Activated T-cell treated with anti-CD3 and anti-CD28 coated beads, Interleukin-2, amount 50 U/mL, for 4 hours (primary cell): ENCODE data around the gene CLTB. TPM values are rescaled to one million over a fixed set of nuclear protein-coding genes. Genes with fewer than 3 reads are reported as not detected.
A peak's percentile ranks its signal among the peaks of the same experiment; 100 is the strongest.

Experiments
- ATAC-seq, 2 donors: fragments of 200-7000 bp; cut with Tn5 transposase; one replicate each; pipeline ENCODE4 v1.10.0; 2021
- DNase-seq: peaks from one replicate; pipeline ENCODE4 v3.0.0-alpha.2; 2020
- H3K27me3 Mint-ChIP-seq: one replicate; pipeline ENCODE4 v1.8.0; 2021; ENCODE audit warnings: low read depth, mixed read lengths
- H3K36me3 Mint-ChIP-seq: one replicate; pipeline ENCODE4 v1.8.0; 2022; ENCODE audit warnings: mixed read lengths; ENCODE audit not compliant: insufficient read depth
- H3K4me1 Mint-ChIP-seq: one replicate; pipeline ENCODE4 v1.8.0; 2021; ENCODE audit warnings: low read depth, mixed read lengths
- H3K4me3 Mint-ChIP-seq: one replicate; pipeline ENCODE4 v1.8.0; 2021; ENCODE audit warnings: mild to moderate bottlenecking, moderate library complexity, mixed read lengths
- H3K9me3 Mint-ChIP-seq: one replicate; pipeline ENCODE4 v1.8.0; 2021; ENCODE audit warnings: mixed read lengths
- total RNA-seq, 3 donors: library from RNA; stranded (reverse); gene quantifications; one replicate each; pipeline ENCODE4 v1.2.1, GENCODE V29; 2021

The CLTB gene
- total RNA-seq, 3 donors from 2014 or later: 121 to 133 (median 123) TPM

GRCh38 chr5:176441921-176442323, 25.6 kb upstream of the CLTB start:
- Mint-ChIP-seq H3K9me3 (no peaks in the 10 kb centered on the region), H3K27me3 (no peaks in the 10 kb centered on the region), H3K4me1 (peaks cover 7% of the 10 kb centered on the region), H3K4me3 (no peak overlapping the region), H3K36me3 (no peaks in the 10 kb centered on the region)
- DNase-seq (no peak), ATAC-seq (no peak)

GRCh38 chr5:176440927-176441706, 24.8 kb upstream of the CLTB start:
- ATAC-seq: no peak
- Mint-ChIP-seq H3K4me3 (no peak overlapping the region), H3K4me1 (peaks cover 10% of the 10 kb centered on the region)

GRCh38 chr5:176438959-176439757, 22.8 kb upstream of the CLTB start:
- H3K27me3 Mint-ChIP-seq: no peaks in the 10 kb centered on the region
- H3K4me3 Mint-ChIP-seq: no peak overlapping the region
- DNase-seq: no peak
- H3K36me3 Mint-ChIP-seq: no peaks in the 10 kb centered on the region
- peaks cover 10% of the 10 kb centered on the region for H3K4me1 Mint-ChIP-seq
- ATAC-seq: no peak
- H3K9me3 Mint-ChIP-seq: no peaks in the 10 kb centered on the region

More at GRCh38 chr5:176440927-176441706, 24.8 kb upstream of the CLTB start:
- DNase-seq: no peak
- Mint-ChIP-seq H3K36me3 (no peaks in the 10 kb centered on the region), H3K9me3 (no peaks in the 10 kb centered on the region), H3K27me3 (no peaks in the 10 kb centered on the region)

GRCh38 chr5:176436656-176437055, 20.3 kb upstream of the CLTB start:
- Mint-ChIP-seq H3K4me3 (peak overlapping the region; percentile 44), H3K9me3 (no peaks in the 10 kb centered on the region), H3K36me3 (no peaks in the 10 kb centered on the region), H3K27me3 (no peaks in the 10 kb centered on the region), H3K4me1 (peaks cover 10% of the 10 kb centered on the region)
- ATAC-seq: peak; percentile 32 to 62
- no peak for DNase-seq

- no peak overlapping the region for H3K4me3 Mint-ChIP-seq
- no peak for DNase-seq
- ATAC-seq: no peak
- H3K36me3 Mint-ChIP-seq: no peaks in the 10 kb centered on the region
- no peaks in the 10 kb centered on the region for H3K9me3 Mint-ChIP-seq
- peaks cover 10% of the 10 kb centered on the region for H3K4me1 Mint-ChIP-seq
- no peaks in the 10 kb centered on the region for H3K27me3 Mint-ChIP-seq
These were observed 16.4 kb upstream of the CLTB start for GRCh38 chr5:176432707-176433106.

GRCh38 chr5:176429972-176430371, 13.6 kb upstream of the CLTB start:
- no peak for DNase-seq
- peaks cover 6% of the 10 kb centered on the region for H3K27me3 Mint-ChIP-seq

GRCh38 chr5:176427971-176428370, 11.6 kb upstream of the CLTB start:
- no peak for DNase-seq
- H3K4me3 Mint-ChIP-seq: no peak overlapping the region
- no peaks in the 10 kb centered on the region for H3K4me1 Mint-ChIP-seq
- H3K27me3 Mint-ChIP-seq: peaks cover 6% of the 10 kb centered on the region
- no peaks in the 10 kb centered on the region for H3K9me3 Mint-ChIP-seq
- H3K36me3 Mint-ChIP-seq: no peaks in the 10 kb centered on the region
- ATAC-seq: no peak

More at GRCh38 chr5:176429972-176430371, 13.6 kb upstream of the CLTB start:
- Mint-ChIP-seq H3K9me3 (no peaks in the 10 kb centered on the region), H3K4me1 (no peaks in the 10 kb centered on the region), H3K4me3 (no peak overlapping the region), H3K36me3 (no peaks in the 10 kb centered on the region)
- no peak for ATAC-seq

- DNase-seq: no peak
- Mint-ChIP-seq H3K4me3 (no peak overlapping the region), H3K4me1 (no peaks in the 10 kb centered on the region), H3K27me3 (peaks cover 6% of the 10 kb centered on the region), H3K9me3 (no peaks in the 10 kb centered on the region), H3K36me3 (no peaks in the 10 kb centered on the region)
- ATAC-seq: no peak
These were observed 10.5 kb upstream of the CLTB start for GRCh38 chr5:176426876-176427275.

- no peak for DNase-seq
- H3K36me3 Mint-ChIP-seq: no peaks in the 10 kb centered on the region
- H3K4me3 Mint-ChIP-seq: no peak overlapping the region
- H3K4me1 Mint-ChIP-seq: no peaks in the 10 kb centered on the region
- H3K9me3 Mint-ChIP-seq: no peaks in the 10 kb centered on the region
- peaks cover 8% of the 10 kb centered on the region for H3K27me3 Mint-ChIP-seq
- no peak for ATAC-seq
These were observed 9.5 kb upstream of the CLTB start for GRCh38 chr5:176425791-176426190.

GRCh38 chr5:176425138-176425537, 8.8 kb upstream of the CLTB start:
- no peaks in the 10 kb centered on the region for H3K36me3 Mint-ChIP-seq
- H3K9me3 Mint-ChIP-seq: no peaks in the 10 kb centered on the region
- peaks cover 10% of the 10 kb centered on the region for H3K27me3 Mint-ChIP-seq
- H3K4me1 Mint-ChIP-seq: no peaks in the 10 kb centered on the region
- no peak for DNase-seq
- ATAC-seq: no peak
- H3K4me3 Mint-ChIP-seq: no peak overlapping the region

GRCh38 chr5:176424181-176424580, 7.8 kb upstream of the CLTB start:
- Mint-ChIP-seq H3K9me3 (no peaks in the 10 kb centered on the region), H3K4me3 (no peak overlapping the region), H3K36me3 (no peaks in the 10 kb centered on the region), H3K27me3 (peaks cover 10% of the 10 kb centered on the region), H3K4me1 (no peaks in the 10 kb centered on the region)
- no peak for ATAC-seq
- DNase-seq: no peak

- Mint-ChIP-seq H3K4me1 (peaks cover 6% of the 10 kb centered on the region), H3K27me3 (peaks cover 10% of the 10 kb centered on the region), H3K36me3 (no peaks in the 10 kb centered on the region), H3K9me3 (no peaks in the 10 kb centered on the region), H3K4me3 (no peak overlapping the region)
- ATAC-seq: no peak
- no peak for DNase-seq
These were observed 4.7 kb upstream of the CLTB start for GRCh38 chr5:176420972-176421544.

GRCh38 chr5:176420086-176420485, 3.7 kb upstream of the CLTB start:
- no peak overlapping the region for H3K4me3 Mint-ChIP-seq
- DNase-seq: no peak
- H3K4me1 Mint-ChIP-seq: peaks cover 10% of the 10 kb centered on the region
- peaks cover 5% of the 10 kb centered on the region for H3K27me3 Mint-ChIP-seq
- no peaks in the 10 kb centered on the region for H3K36me3 Mint-ChIP-seq
- H3K9me3 Mint-ChIP-seq: no peaks in the 10 kb centered on the region
- ATAC-seq: no peak

GRCh38 chr5:176418251-176418650, 1.9 kb upstream of the CLTB start:
- Mint-ChIP-seq H3K27me3 (peaks cover 5% of the 10 kb centered on the region), H3K4me1 (peaks cover 26% of the 10 kb centered on the region), H3K36me3 (no peaks in the 10 kb centered on the region), H3K9me3 (no peaks in the 10 kb centered on the region), H3K4me3 (no peak overlapping the region)
- DNase-seq (no peak), ATAC-seq (no peak)
